Measurements from ENCODE around the gene EHF.

The EHF gene

GRCh38 chr11:34659096-34659733 is 38.3 kb downstream of the EHF start:
- no peak for TF ChIP-seq PKNOX1 (IDR thresholded peaks at IDR 0.05)
- DNase-seq (ENCODE audit: extremely low spot score), result no peak
- ChIA-PET CTCF (no interaction called here), POLR2A (no interaction called here)

DNA sequence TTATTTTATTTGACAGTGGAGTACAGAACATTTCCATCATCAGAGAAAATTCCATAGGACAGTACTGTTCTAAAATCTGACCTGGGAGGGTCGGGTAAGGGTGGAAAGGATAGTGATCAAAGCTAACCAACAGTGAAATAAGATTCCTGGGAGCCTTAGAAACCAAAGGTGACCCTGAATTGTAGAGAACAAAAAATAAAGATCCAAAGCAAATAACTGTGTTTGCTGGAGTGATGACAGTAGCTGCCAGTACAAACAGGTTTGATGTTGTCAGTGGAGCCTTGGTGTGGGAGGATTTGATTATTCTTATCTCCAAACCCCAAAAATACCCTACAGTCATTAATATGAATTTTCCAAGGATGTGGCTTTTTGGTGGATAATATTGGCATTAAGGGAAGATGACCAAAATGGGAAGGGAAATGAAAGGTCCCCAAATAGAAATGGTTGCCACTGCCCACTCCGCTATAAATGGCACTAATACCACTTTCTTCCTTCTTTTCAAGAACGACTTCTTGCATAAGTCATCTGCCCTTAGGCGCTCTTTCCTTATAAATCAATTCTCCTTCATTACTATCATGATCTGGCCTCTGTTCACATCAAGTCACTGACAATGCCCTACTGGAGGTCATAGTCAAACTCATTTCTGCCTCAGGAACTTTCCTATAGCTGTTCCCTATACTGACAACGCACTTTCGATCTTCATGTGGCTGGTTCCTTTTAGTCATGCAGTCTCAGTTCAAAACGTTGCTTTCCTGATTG is 44.4 kb downstream of the EHF start:
- POLR2A ChIA-PET, result no interaction called here
- TF ChIP-seq CTBP1 (IDR thresholded peaks at IDR 0.05; ENCODE audit: borderline replicate concordance) (no peak), BHLHE40 (IDR thresholded peaks at IDR 0.05; ENCODE audit: borderline replicate concordance) (no peak), ARNT (IDR thresholded peaks at IDR 0.05) (no peak), NFRKB (IDR thresholded peaks at IDR 0.05) (no peak)
- no peak for DNase-seq (ENCODE audit: extremely low spot score)
- CTCF ChIA-PET, result no interaction called here

GRCh38 chr11:34667810-34668582 is 47.1 kb downstream of the EHF start:
- no peak for DNase-seq (ENCODE audit: extremely low spot score)
- ChIA-PET CTCF (no interaction called here), POLR2A (no interaction called here)
- no peak for TF ChIP-seq L3MBTL2 (conservative IDR thresholded peaks at IDR 0.05)

DNA sequence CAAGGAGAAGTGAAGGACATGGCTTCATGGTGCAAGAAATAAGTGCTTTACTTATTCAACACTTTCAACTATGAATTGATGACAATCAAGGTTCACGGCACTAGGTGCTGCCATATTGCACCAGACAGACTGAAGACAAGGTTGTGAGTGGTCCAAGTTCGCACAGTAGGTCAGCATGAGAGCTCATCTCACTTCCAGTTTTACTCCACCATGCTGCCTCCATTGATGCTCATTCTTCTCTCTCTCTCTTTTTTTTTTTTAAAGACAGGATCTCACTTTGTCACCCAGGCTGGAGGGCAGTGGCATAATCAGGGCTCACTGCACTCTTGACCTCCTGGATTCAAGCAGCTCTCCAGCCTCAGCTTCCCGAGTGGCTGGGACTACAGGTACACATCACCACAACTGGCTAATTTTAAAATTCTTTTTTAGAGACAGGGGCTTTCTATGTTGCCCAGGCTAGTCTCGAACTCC is 47.7 kb downstream of the EHF start:
- ChIA-PET CTCF (no interaction called here), POLR2A (no interaction called here)
- DNase-seq (ENCODE audit: extremely low spot score), result no peak
- TF ChIP-seq HDGF (IDR thresholded peaks at IDR 0.05; ENCODE audit: borderline replicate concordance) (no peak), CTBP1 (IDR thresholded peaks at IDR 0.05; ENCODE audit: borderline replicate concordance) (no peak), FOXM1 (IDR thresholded peaks at IDR 0.05; ENCODE audit: borderline replicate concordance) (no peak), TARDBP (IDR thresholded peaks at IDR 0.05) (no peak), FOXA1 (IDR thresholded peaks at IDR 0.05) (no peak)

GRCh38 chr11:34669458-34669857 is 48.6 kb downstream of the EHF start:
- CTCF ChIA-PET, result no interaction called here
- POLR2A ChIA-PET, result no interaction called here

DNA sequence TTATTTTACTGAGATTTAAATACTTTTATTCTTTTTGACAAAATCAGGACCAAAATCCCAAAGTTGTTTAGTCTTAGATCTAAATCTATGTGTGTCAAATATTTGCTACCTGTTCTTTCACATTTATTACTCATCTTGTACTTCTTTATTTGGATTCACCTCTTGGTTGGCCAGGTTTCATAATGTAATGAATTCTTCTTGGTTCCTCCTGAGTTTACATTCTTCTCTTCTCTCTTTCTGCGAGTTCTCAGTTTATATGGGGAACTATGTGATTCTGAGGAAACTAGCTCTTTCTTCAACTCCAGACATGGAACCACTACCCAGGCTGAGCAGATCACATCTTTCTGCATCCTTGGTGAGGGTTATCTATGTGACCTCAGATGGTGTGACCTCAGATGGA is 50.2 kb downstream of the EHF start:
- no peak for DNase-seq (ENCODE audit: extremely low spot score)
- ChIA-PET CTCF (no interaction called here), POLR2A (no interaction called here)
- TF ChIP-seq NFRKB (IDR thresholded peaks at IDR 0.05) (no peak), CTBP1 (IDR thresholded peaks at IDR 0.05; ENCODE audit: borderline replicate concordance) (no peak), ELF4 (IDR thresholded peaks at IDR 0.05) (no peak), L3MBTL2 (conservative IDR thresholded peaks at IDR 0.05) (no peak), ZNF384 (IDR thresholded peaks at IDR 0.05) (no peak), HDGF (IDR thresholded peaks at IDR 0.05; ENCODE audit: borderline replicate concordance) (no peak), TARDBP (IDR thresholded peaks at IDR 0.05) (no peak), BHLHE40 (IDR thresholded peaks at IDR 0.05; ENCODE audit: borderline replicate concordance) (no peak), FOXM1 (IDR thresholded peaks at IDR 0.05; ENCODE audit: borderline replicate concordance) (no peak), PKNOX1 (IDR thresholded peaks at IDR 0.05) (no peak), FOXK2 (IDR thresholded peaks at IDR 0.05) (no peak), SUZ12 (IDR thresholded peaks at IDR 0.05) (no peak), SP1 (IDR thresholded peaks at IDR 0.05) (no peak), FOXA1 (IDR thresholded peaks at IDR 0.05) (no peak), LEF1 (IDR thresholded peaks at IDR 0.05; ENCODE audit: borderline replicate concordance) (no peak), ARNT (IDR thresholded peaks at IDR 0.05) (no peak)

More at GRCh38 chr11:34669458-34669857, 48.6 kb downstream of the EHF start:
- no peak for TF ChIP-seq FOXA1 (IDR thresholded peaks at IDR 0.05)
- TF ChIP-seq FOXM1 (IDR thresholded peaks at IDR 0.05; ENCODE audit: borderline replicate concordance), result no peak
- no peak for TF ChIP-seq PKNOX1 (IDR thresholded peaks at IDR 0.05)
- no peak for TF ChIP-seq L3MBTL2 (conservative IDR thresholded peaks at IDR 0.05)
- TF ChIP-seq TARDBP (IDR thresholded peaks at IDR 0.05), result no peak
- TF ChIP-seq ARNT (IDR thresholded peaks at IDR 0.05), result no peak
- TF ChIP-seq ELF4 (IDR thresholded peaks at IDR 0.05), result no peak
- TF ChIP-seq LEF1 (IDR thresholded peaks at IDR 0.05; ENCODE audit: borderline replicate concordance), result no peak
- no peak for TF ChIP-seq FOXK2 (IDR thresholded peaks at IDR 0.05)
- no peak for TF ChIP-seq ZNF384 (IDR thresholded peaks at IDR 0.05)
- no peak for DNase-seq (ENCODE audit: extremely low spot score)

DNA sequence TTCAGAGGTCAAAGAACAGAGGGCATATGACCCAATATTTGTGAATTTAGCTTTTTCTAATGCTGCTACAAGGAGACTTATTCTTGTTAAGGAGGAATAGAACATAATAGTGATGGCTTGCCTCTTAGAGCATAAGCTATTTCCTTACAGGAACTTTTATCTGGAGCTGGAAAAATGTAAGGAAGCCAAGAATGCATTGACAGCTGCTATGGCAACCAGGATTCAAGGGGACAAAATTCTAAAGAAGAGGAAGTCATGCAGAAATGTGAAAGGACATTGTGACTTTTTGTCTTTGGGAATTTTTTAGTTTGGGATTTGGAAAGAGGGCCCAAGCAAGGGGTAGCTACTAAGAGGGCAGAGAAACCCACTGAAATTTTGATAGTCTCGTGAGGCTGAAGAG is 51.1 kb downstream of the EHF start:
- ChIA-PET CTCF (no interaction called here), POLR2A (no interaction called here)
- no peak for TF ChIP-seq SUZ12 (IDR thresholded peaks at IDR 0.05)

More for the DNA sequence above, 51.1 kb downstream of the EHF start:
- no peak for DNase-seq (ENCODE audit: extremely low spot score)
